ENCODE measurements around the gene LRIT2. TPM values are rescaled to one million over a fixed set of nuclear protein-coding genes. Genes with fewer than 3 reads are reported as not detected.

Gene LRIT2
- total RNA-seq, 2 experiments from 2014 or later: not detected

- no peak overlapping the region for H2AFZ ChIP-seq (ENCODE audit: low read length)
- H3K9me3 ChIP-seq (ENCODE audit: low read length): no peaks in the 10 kb centered on the region
- no peak overlapping the region for H3K27ac ChIP-seq (ENCODE audit: low read depth, low read length, poor library complexity, severe bottlenecking)
- ChIA-PET CTCF (ENCODE audit: unreplicated experiment) (no interaction called here), POLR2A (no interaction called here)
- H3K79me2 ChIP-seq (ENCODE audit: insufficient read depth, low read depth, low read length): no peaks in the 10 kb centered on the region
- H3K36me3 ChIP-seq (ENCODE audit: insufficient read depth, low read length): no peaks in the 10 kb centered on the region
- no peak overlapping the region for H3K4me3 ChIP-seq (ENCODE audit: low read depth, low read length, poor library complexity, severe bottlenecking)
- no peak overlapping the region for H3K4me2 ChIP-seq (ENCODE audit: low read length)
- no peaks in the 10 kb centered on the region for H4K20me1 ChIP-seq (ENCODE audit: insufficient read depth, low read length)
- H3K4me1 ChIP-seq (ENCODE audit: insufficient read depth, low read length, poor library complexity, severe bottlenecking): no peaks in the 10 kb centered on the region
- no peak for DNase-seq (ENCODE audit: low spot score)
- no peak for TF ChIP-seq CTCF (conservative IDR thresholded peaks at IDR 0.05; ENCODE audit: low read length)
- no peak for TF ChIP-seq EZH2phosphoT487 (IDR thresholded peaks at IDR 0.05; ENCODE audit: borderline replicate concordance, low read depth, low read length)
- no TSS peak for BruUV-seq (replicated peaks)
- intact Hi-C loops (cut with micrococcal nuclease; ENCODE audit: unreplicated experiment): no loop called here
- no peaks in the 10 kb centered on the region for H3K9me2 ChIP-seq (ENCODE audit: insufficient read depth, low read length)
These were observed 11.2 kb downstream of the LRIT2 start for GRCh38 chr10:84214046-84214572.

GRCh38 chr10:84213076-84213475 is 12.3 kb downstream of the LRIT2 start:
- ChIA-PET POLR2A (no interaction called here), CTCF (ENCODE audit: unreplicated experiment) (no interaction called here)
- no peaks in the 10 kb centered on the region for H3K79me2 ChIP-seq (ENCODE audit: insufficient read depth, low read depth, low read length)
- TF ChIP-seq CTCF (conservative IDR thresholded peaks at IDR 0.05; ENCODE audit: low read length) (no peak), EZH2phosphoT487 (IDR thresholded peaks at IDR 0.05; ENCODE audit: borderline replicate concordance, low read depth, low read length) (no peak)
- no peak overlapping the region for H3K27ac ChIP-seq (ENCODE audit: low read depth, low read length, poor library complexity, severe bottlenecking)
- H3K4me2 ChIP-seq (ENCODE audit: low read length): no peak overlapping the region
- DNase-seq (ENCODE audit: low spot score): no peak
- no TSS peak for BruUV-seq (replicated peaks)
- no peaks in the 10 kb centered on the region for H3K4me1 ChIP-seq (ENCODE audit: insufficient read depth, low read length, poor library complexity, severe bottlenecking)
- H3K36me3 ChIP-seq (ENCODE audit: insufficient read depth, low read length): no peaks in the 10 kb centered on the region
- no peaks in the 10 kb centered on the region for H4K20me1 ChIP-seq (ENCODE audit: insufficient read depth, low read length)
- H2AFZ ChIP-seq (ENCODE audit: low read length): no peak overlapping the region
- H3K9me3 ChIP-seq (ENCODE audit: low read length): no peaks in the 10 kb centered on the region
- intact Hi-C loops (cut with micrococcal nuclease; ENCODE audit: unreplicated experiment): no loop called here
- H3K9me2 ChIP-seq (ENCODE audit: insufficient read depth, low read length): no peaks in the 10 kb centered on the region
- H3K4me3 ChIP-seq (ENCODE audit: low read depth, low read length, poor library complexity, severe bottlenecking): no peak overlapping the region

DNA sequence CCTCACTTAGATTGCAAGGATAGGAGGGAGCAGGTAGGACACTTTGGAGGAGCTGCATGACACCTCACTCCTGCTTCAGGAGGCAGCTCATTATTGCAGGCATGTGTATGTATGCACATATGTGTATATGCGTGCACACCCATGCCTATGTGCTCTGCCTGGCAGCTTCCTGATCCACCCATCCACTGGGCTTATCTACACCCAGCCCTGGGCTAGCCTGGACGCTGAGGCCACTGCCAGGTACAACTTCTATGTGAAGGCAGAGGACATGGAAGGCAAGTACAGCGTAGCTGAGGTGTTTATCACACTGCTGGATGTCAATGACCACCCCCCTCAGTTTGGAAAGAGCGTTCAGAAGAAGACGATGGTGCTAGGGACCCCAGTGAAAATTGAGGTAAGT is 13.3 kb downstream of the LRIT2 start:
- BruUV-seq (replicated peaks): no TSS peak

More for the DNA sequence above, 13.3 kb downstream of the LRIT2 start:
- ChIA-PET CTCF (ENCODE audit: unreplicated experiment) (interaction anchor here (0.5 kb wide), 1 partner anchor 30 kb away, joined by 3 read pairs; no protein-coding TSS in a partner anchor), POLR2A (interaction anchor here (0.8 kb wide), 1 partner anchor 861 kb away, joined by 3 read pairs; no protein-coding TSS in a partner anchor)
- DNase-seq (ENCODE audit: low spot score): no peak
- no peaks in the 10 kb centered on the region for H3K9me2 ChIP-seq (ENCODE audit: insufficient read depth, low read length)
- no peaks in the 10 kb centered on the region for H3K4me1 ChIP-seq (ENCODE audit: insufficient read depth, low read length, poor library complexity, severe bottlenecking)
- intact Hi-C loops (cut with micrococcal nuclease; ENCODE audit: unreplicated experiment): no loop called here
- TF ChIP-seq CTCF (conservative IDR thresholded peaks at IDR 0.05; ENCODE audit: low read length) (no peak), EZH2phosphoT487 (IDR thresholded peaks at IDR 0.05; ENCODE audit: borderline replicate concordance, low read depth, low read length) (no peak)
- no peak overlapping the region for H3K4me2 ChIP-seq (ENCODE audit: low read length)
- H3K4me3 ChIP-seq (ENCODE audit: low read depth, low read length, poor library complexity, severe bottlenecking): no peak overlapping the region
- H3K36me3 ChIP-seq (ENCODE audit: insufficient read depth, low read length): no peaks in the 10 kb centered on the region
- H3K9me3 ChIP-seq (ENCODE audit: low read length): no peaks in the 10 kb centered on the region
- no peaks in the 10 kb centered on the region for H4K20me1 ChIP-seq (ENCODE audit: insufficient read depth, low read length)
- no peak overlapping the region for H2AFZ ChIP-seq (ENCODE audit: low read length)
- no peaks in the 10 kb centered on the region for H3K79me2 ChIP-seq (ENCODE audit: insufficient read depth, low read depth, low read length)
- no peak overlapping the region for H3K27ac ChIP-seq (ENCODE audit: low read depth, low read length, poor library complexity, severe bottlenecking)
